Measurements from ENCODE around the gene ANKHD1. TPM values are rescaled to one million over a fixed set of nuclear protein-coding genes. Genes with fewer than 3 reads are reported as not detected.

ANKHD1 gene
- total RNA-seq, 2 experiments from 2014 or later: 90.6 to 143 TPM

DNA sequence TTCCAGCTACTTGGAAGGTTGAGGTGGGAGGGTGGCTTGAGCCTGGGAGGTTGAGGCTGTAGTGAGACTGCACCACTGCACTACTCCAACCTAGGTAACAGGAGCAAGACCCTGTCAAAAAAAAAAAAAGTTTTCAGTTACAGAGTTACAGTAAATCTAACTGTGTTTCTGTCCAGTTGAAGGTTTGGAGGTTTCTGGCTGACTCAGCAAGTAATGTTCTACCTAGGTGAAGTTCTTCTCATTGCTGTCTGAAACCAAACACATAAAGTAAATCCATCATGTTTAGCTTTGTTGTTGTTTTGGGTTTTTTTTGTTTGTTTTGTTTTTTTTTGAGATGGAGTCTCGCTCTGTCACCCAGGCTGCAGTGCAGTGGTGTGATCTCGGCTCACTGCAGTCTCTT, 7.9 kb upstream of the ANKHD1 start:
- CTCF ChIA-PET (ENCODE audit: unreplicated experiment): no interaction called here
- intact Hi-C loops (cut with micrococcal nuclease; ENCODE audit: unreplicated experiment): no loop called here

DNA sequence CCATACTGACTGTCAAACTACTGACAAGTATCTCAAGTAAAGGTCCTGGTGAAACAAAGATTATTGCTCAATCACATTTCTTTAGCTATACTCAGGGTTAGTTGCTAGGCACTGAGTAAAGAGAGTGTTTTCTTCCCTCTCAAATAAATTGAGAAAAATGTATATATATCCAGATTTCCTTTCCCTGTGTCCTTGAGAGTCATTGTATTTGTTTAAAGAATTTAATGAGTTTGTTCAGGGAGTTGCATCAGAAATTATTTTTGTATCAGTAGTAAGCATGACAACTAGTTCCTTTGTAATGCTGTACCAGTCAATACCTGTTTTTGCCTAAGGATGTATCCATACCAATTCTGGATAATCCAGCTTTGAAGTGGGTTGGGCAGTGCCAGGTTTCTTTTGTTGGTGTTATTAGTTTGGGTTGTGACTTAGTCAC, 3.2 kb upstream of the ANKHD1 start:
- Histone ChIP-seq H3K9me2 (ENCODE audit: insufficient read depth, low read length) (no peaks in the 10 kb centered on the region), H3K9me3 (ENCODE audit: low read length) (no peaks in the 10 kb centered on the region), H3K36me3 (ENCODE audit: insufficient read depth, low read length) (peaks cover 3% of the 10 kb centered on the region; the same call in 1 of the 2 replicates), H2AFZ (ENCODE audit: low read length) (no peak overlapping the region), H3K27ac (ENCODE audit: low read depth, low read length, poor library complexity, severe bottlenecking) (no peak overlapping the region), H3K79me2 (ENCODE audit: insufficient read depth, low read depth, low read length) (peaks cover 42% of the 10 kb centered on the region), H3K4me2 (ENCODE audit: low read length) (no peak overlapping the region), H4K20me1 (ENCODE audit: insufficient read depth, low read length) (peaks cover 3% of the 10 kb centered on the region; the same call in 1 of the 2 replicates), H3K4me1 (ENCODE audit: insufficient read depth, low read length, poor library complexity, severe bottlenecking) (peaks cover 11% of the 10 kb centered on the region), H3K4me3 (ENCODE audit: low read depth, low read length, poor library complexity, severe bottlenecking) (no peak overlapping the region)
- ChIA-PET POLR2A (interaction anchor here (1.0 kb wide), 1 partner anchor 22 kb away, joined by 3 read pairs; no protein-coding TSS in a partner anchor), CTCF (ENCODE audit: unreplicated experiment) (no interaction called here)
- DNase-seq (ENCODE audit: low spot score): no peak
- no peak for TF ChIP-seq EZH2phosphoT487 (IDR thresholded peaks at IDR 0.05; ENCODE audit: borderline replicate concordance, low read depth, low read length)
- TF ChIP-seq, protein P1, sequence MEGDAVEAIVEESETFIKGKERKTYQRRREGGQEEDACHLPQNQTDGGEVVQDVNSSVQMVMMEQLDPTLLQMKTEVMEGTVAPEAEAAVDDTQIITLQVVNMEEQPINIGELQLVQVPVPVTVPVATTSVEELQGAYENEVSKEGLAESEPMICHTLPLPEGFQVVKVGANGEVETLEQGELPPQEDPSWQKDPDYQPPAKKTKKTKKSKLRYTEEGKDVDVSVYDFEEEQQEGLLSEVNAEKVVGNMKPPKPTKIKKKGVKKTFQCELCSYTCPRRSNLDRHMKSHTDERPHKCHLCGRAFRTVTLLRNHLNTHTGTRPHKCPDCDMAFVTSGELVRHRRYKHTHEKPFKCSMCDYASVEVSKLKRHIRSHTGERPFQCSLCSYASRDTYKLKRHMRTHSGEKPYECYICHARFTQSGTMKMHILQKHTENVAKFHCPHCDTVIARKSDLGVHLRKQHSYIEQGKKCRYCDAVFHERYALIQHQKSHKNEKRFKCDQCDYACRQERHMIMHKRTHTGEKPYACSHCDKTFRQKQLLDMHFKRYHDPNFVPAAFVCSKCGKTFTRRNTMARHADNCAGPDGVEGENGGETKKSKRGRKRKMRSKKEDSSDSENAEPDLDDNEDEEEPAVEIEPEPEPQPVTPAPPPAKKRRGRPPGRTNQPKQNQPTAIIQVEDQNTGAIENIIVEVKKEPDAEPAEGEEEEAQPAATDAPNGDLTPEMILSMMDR (conservative IDR thresholded peaks at IDR 0.05; ENCODE audit: low read length): no peak
- no TSS peak for BruUV-seq (replicated peaks)
- intact Hi-C loops (cut with micrococcal nuclease; ENCODE audit: unreplicated experiment): no loop called here

More for the DNA sequence above, 7.9 kb upstream of the ANKHD1 start:
- H3K4me3 ChIP-seq (ENCODE audit: low read depth, low read length, poor library complexity, severe bottlenecking): no peak overlapping the region
- no peaks in the 10 kb centered on the region for H3K9me3 ChIP-seq (ENCODE audit: low read length)
- no peak for DNase-seq (ENCODE audit: low spot score)
- no peak for TF ChIP-seq EZH2phosphoT487 (IDR thresholded peaks at IDR 0.05; ENCODE audit: borderline replicate concordance, low read depth, low read length)
- TF ChIP-seq, protein P1 (conservative IDR thresholded peaks at IDR 0.05; ENCODE audit: low read length): no peak
- H4K20me1 ChIP-seq (ENCODE audit: insufficient read depth, low read length): no peaks in the 10 kb centered on the region
- POLR2A ChIA-PET: interaction anchor here (0.7 kb wide), 3 partner anchors 9 to 254 kb away, joined by 3 to 4 read pairs (median 3); no protein-coding TSS in a partner anchor
- H3K4me2 ChIP-seq (ENCODE audit: low read length): no peak overlapping the region
- no peaks in the 10 kb centered on the region for H3K4me1 ChIP-seq (ENCODE audit: insufficient read depth, low read length, poor library complexity, severe bottlenecking)
- no peak overlapping the region for H3K27ac ChIP-seq (ENCODE audit: low read depth, low read length, poor library complexity, severe bottlenecking)
- peaks cover 11% of the 10 kb centered on the region for H3K36me3 ChIP-seq (ENCODE audit: insufficient read depth, low read length)
- no TSS peak for BruUV-seq (replicated peaks)
- H2AFZ ChIP-seq (ENCODE audit: low read length): no peak overlapping the region
- no peaks in the 10 kb centered on the region for H3K9me2 ChIP-seq (ENCODE audit: insufficient read depth, low read length)
- peaks cover 7% of the 10 kb centered on the region; the same call in 1 of the 2 replicates for H3K79me2 ChIP-seq (ENCODE audit: insufficient read depth, low read depth, low read length)

Measured in OCI-LY7 (cell line).